ENCODE data around the gene ZNF445.
A peak's percentile ranks its signal among the peaks of the same experiment; 100 is the strongest.
"Not testable (repeated sequence)": the region's sequence is repeated elsewhere in the genome, so short reads cannot be mapped to it uniquely, and the experiment has no call there.

The ZNF445 gene

GRCh38 chr3:44476181-44476611 lies 1.3 kb downstream of the ZNF445 start:
- peak; percentile 84 for DNase-seq (ENCODE audit: low read depth)

GRCh38 chr3:44474886-44475285 lies 2.6 kb downstream of the ZNF445 start:
- peak; percentile 53 for DNase-seq (ENCODE audit: low read depth)

GRCh38 chr3:44470430-44470829 lies 7.0 kb downstream of the ZNF445 start:
- DNase-seq (ENCODE audit: low read depth), result no peak

DNA sequence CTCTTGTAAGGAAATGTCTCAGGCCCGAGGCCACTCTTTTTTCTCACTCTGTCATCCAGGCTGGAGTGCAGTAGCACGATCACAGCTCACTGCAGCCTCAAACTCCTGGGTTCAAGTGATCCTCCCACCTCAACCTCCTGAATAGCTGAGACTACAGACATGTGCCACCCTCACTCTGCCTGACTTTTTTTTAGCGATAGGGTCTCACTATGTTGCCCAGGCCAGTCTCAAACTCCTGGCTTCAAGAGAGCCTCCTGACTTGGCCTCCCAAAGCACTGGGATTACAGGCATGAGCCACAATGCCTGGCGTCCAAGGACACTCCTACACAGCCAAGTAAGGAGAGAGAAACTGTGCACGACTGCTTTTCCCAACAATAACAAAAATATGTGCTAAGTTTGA lies 7.6 kb downstream of the ZNF445 start:
- no peak for DNase-seq (ENCODE audit: low read depth)

DNA sequence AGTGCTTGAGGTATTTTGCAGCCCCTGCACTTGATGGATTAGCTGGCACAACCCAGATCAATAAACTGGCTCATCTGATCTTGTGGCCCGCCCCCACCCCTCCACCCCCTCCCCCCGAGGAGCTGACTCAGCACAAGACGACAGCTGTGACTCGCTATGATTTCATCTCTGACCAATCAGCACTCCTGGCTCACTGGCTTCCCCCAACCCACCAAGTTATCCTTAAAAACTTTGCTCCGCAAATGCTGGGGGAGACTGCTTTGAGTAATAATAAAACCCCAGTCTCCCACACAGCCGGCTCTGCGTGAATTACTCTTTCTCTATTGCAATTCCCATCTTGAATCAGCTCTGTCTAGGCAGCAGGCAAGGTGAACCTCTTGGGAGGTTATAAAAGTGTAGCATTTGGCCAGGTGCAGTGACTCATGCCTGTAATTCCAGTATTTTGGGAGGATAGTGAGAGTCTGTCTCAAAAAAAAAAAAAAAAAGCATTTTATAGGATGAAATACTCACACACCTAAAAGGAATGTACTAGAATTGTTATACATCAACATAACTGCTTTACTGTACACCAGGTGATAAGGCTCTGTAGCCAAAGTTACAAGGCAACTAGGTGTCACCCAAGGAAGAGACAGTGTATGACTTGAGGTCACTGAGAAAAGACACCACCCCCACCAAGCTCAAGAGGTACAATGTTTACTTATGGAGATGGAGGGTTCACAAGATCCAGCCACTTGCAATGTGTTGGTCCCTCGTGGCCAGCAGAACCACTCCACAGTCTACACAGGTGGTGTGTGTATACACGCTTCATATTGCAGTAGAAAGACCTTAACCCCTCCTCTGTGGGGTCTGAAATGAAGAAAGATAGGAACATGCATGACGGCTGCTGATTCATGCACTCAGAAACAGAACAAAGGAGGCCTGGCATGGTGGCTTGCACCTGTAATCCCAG lies 8.6 kb downstream of the ZNF445 start:
- peak; percentile 78 for DNase-seq (ENCODE audit: low read depth)

GRCh38 chr3:44468099-44468537 lies 9.4 kb downstream of the ZNF445 start:
- not testable (repeated sequence) for DNase-seq (ENCODE audit: low read depth)

- DNase-seq (ENCODE audit: low read depth), result no peak
Measured at GRCh38 chr3:44467241-44467640, 10.2 kb downstream of the ZNF445 start.

- not testable (repeated sequence) for DNase-seq (ENCODE audit: low read depth)
Measured at GRCh38 chr3:44464920-44465319, 12.6 kb downstream of the ZNF445 start.

GRCh38 chr3:44464509-44464908 lies 13.0 kb downstream of the ZNF445 start:
- no peak for DNase-seq (ENCODE audit: low read depth)

DNA sequence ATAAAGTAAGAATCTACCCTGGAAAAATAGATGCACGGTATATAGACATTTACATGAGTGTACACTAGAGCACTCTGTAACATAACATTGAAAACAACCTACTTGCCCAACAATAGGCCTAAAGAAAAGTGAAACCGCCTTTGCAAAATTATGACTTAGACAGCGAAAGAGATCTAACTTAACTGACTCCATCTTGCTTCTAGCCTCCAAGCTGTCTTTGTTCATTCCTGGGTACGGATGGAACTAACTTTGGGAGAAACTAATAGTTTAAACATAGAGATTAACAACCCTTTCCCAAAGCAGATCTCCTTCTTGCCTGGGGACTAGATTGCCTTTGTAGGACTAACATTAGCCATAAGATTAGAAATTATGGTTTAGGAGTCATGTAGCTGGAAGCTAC lies 17.4 kb downstream of the ZNF445 start:
- not testable (repeated sequence) for DNase-seq (ENCODE audit: low read depth)

- no peak for DNase-seq (ENCODE audit: low read depth)
Measured at GRCh38 chr3:44455318-44455717, 22.2 kb downstream of the ZNF445 start.

DNA sequence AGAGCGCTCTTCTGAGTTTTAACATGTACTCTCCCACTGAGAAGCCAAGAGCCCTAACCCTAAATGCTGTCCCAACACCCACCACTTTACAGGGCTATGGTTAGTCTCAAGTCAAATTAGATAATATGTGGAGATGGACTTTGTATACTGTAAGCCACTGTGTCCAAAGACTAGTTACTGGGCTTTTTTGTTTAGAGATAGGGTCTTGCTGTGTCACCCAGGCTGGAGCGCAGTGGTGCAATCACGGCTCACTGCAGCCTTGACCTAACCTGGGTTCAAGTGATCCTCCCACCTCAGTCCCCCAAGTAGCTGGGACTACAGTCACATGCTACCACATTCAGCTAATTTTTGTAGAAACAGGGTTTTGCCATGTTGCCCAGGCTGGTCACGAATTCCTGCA lies 23.2 kb downstream of the ZNF445 start:
- no peak for DNase-seq (ENCODE audit: low read depth)

GRCh38 chr3:44451441-44451840 lies 26.0 kb downstream of the ZNF445 start:
- DNase-seq (ENCODE audit: low read depth), result no peak

- DNase-seq (ENCODE audit: low read depth), result no peak
Measured at GRCh38 chr3:44446929-44447328, 30.5 kb downstream of the ZNF445 start.

DNA sequence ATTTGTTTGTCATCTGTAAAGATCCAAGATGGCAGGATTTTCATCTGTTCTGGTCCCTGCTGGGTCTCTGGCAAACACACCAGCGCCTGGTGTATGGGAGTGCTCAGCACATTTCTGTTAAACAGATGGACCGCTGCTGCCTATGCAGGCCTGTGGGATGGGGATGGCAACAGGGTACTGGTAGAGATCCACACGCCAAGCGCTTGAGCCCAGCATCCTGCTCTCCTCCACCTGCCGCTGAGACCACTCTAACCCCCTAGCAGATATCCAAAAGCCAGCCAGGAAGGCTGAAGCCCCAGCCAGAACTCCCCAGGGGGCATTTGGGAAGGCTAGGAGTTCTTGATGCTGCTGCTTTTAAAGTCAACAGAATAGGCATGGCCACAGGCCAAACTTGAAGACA lies 31.7 kb downstream of the ZNF445 start:
- no peak for DNase-seq (ENCODE audit: low read depth)

GRCh38 chr3:44444896-44445691 lies 32.4 kb downstream of the ZNF445 start:
- no peak for DNase-seq (ENCODE audit: low read depth)

DNA sequence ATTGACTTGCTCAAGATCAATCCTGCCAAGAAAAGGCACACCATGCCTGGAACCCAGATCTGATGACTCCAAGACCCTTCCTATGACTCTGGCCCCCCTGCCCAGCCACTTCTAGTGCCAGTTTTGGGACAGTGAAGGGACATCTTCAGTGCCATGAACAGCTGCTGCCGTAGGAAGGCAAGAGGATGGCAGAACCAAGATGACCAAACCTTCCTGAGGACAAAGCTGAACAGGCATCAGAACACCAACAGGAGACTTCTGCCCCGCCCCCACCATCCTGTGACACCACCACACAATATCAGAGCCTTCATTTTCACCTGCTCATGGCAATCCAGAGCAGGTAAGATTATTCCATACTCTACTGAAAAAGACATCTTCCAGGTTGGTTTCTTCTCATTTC lies 33.0 kb downstream of the ZNF445 start:
- DNase-seq (ENCODE audit: low read depth), result no peak

DNA sequence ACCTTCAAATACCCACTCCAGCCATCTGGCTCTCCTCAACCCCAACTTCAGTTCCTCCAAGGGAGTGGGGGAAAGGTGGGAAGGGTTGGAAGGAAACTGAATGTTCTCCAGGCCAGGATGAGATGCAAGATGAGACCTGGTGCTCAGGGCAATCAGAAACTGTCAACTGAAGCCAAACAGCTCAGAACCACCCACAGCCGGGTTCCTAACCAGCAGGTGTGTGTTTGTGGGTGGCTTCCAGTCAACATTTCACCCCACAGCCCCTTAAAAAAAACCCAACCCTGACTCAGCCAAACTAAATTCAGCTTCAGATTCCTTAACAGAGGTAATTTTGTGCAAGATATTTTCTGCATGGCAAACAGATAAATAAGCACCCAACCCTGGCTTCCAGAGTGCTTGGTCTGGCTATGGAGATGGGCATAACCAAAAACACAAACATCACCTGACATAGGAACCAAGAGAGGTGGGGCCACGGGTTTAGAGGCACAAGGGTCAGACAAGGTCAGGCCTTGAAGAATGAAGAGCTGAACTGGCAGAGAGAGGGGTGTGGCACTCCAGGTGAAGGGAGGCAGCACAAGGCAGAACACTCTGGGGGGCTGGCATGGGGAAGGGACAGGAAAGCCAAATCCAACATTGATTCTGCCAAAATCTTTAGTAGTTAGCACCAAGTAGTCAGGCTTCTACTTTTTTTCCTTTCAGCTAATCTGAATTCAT lies 34.7 kb downstream of the ZNF445 start:
- DNase-seq (ENCODE audit: low read depth), result no peak

DNA sequence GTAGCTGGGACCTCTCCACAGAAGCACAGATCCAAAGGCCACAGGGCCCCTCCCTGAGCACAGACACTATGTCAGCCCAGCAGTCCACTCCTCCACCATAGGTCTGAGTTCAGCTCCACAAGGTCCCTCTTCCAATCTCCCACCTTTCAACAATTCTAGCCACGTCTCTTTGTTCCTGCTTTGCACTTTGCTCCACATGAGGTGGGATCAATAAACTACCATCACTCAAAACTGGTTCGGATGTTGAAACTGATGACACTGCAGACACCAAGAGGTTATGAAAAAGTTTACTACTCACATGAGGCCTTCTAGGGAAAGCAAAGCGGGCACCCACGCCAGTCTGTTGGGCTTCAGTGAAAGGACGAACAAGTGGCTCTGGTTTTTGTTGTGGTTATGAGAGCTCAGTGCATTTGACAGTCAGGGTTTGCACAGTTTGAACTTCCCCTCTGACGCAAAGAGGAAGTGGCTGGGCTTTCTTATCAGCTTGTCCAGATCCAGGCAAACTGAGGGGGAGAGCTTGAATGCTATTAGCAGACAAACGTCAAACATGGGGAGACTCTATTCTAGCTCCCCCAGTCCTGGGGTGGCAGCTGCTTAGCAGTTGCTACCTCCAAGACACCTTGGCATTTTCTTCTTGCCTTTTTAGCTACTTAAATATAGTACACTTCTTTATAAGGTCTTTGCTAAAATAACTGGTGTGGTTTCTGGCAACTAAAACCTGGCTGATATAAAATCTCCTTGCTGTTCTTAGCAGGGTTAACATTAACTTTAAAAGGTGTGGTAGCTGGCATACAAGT lies 37.8 kb downstream of the ZNF445 start:
- DNase-seq (ENCODE audit: low read depth), result peak; percentile 100

DNA sequence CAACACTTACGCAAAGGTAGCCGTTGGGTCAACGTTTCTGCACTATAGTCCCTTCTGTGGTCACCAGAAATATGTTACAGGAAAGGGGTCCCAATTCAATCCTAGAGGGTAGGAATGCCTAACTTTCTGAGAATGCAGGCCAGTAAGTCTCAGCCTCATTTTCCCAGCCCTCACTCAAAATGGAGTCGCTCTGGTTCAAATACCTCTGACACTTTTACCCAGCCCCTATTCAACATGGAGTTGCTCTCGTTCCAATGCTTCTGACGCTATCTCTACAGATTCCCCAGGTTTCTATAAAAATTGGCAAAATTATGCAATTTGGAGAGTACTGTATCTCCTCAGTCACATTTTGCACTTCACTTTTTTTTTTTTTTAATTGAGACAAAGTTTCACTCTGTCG lies 39.7 kb downstream of the ZNF445 start:
- no peak for DNase-seq (ENCODE audit: low read depth)

DNA sequence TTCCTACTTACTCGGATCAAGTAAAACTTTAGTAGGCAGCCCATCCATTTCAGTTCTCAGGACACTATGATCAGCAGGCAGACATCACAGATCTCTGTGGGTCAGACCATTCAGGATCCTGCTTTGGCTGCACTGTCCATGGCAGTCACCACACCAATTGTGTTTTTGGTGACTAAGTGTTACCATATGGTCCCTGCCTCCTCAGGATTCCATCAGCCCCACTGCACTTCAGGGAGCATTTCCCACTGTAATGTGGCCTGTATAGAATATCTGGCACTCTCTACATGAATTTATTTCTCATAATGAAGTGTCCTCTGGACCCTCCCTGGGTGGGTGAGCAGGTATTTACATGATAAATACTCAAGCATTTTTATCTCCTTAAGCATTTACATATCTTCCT lies 41.3 kb downstream of the ZNF445 start:
- no peak for DNase-seq (ENCODE audit: low read depth)

All from amniotic epithelial cell (primary cell).